PC-3 (cell line): ENCODE data around the gene NAT9. TPM values are rescaled to one million over a fixed set of nuclear protein-coding genes. Genes with fewer than 3 reads are reported as not detected.

Source experiments
- ATAC-seq: fragments of 200-7000 bp; cut with Tn5 transposase; 2 replicates; pipeline ENCODE4 v1.9.1; 2020; ENCODE audit warnings: mild to moderate bottlenecking, moderate library complexity
- BruUV-seq: library from RNA; stranded (reverse); fragments of 400-500 nt; replicated peaks from 2 replicates; lab custom pipeline; 2021; lab: Mats Ljungman, UMichigan
- CTCF ChIA-PET: fragments of 300-600 bp; sonication (Branson Sonifier 250); formaldehyde crosslinking; loops from one replicate; lab custom pipeline; 2022; ENCODE audit warnings: antibody characterized with exemption; lab: Charles Lee
- POLR2A ChIA-PET: fragments of 300-600 bp; sonication (Branson Sonifier 250); formaldehyde crosslinking; loops from one replicate; lab custom pipeline; 2022; ENCODE audit warnings: antibody characterized with exemption; ENCODE audit not compliant: unreplicated experiment; lab: Charles Lee
- DNase-seq: peaks from one replicate; pipeline ENCODE4 v3.0.0-alpha.2; 2015
- H2AFZ ChIP-seq: fragments of 300-600 bp; sonication (generic); 2 replicates; pipeline ENCODE4 v1.6.0; 2016; ENCODE audit warnings: antibody characterized with exemption, low read length
- H3F3A ChIP-seq: fragments of 300-600 bp; sonication (generic); one replicate; pipeline ENCODE4 v1.6.0; 2017; ENCODE audit warnings: antibody characterized with exemption, low read length, control low read depth, mild to moderate bottlenecking; ENCODE audit not compliant: unreplicated experiment
- H3K27ac ChIP-seq: fragments of 300-600 bp; sonication (generic); 2 replicates; pipeline ENCODE4 v1.5.1; 2016; ENCODE audit warnings: mild to moderate bottlenecking, low read length
- H3K27me3 ChIP-seq: fragments of 300-600 bp; sonication (generic); 2 replicates; pipeline ENCODE4 v1.6.1; 2016; ENCODE audit warnings: low read length, mixed read lengths
- H3K36me3 ChIP-seq: fragments of 300-600 bp; sonication (generic); 2 replicates; pipeline ENCODE4 v1.6.1; 2016; ENCODE audit warnings: low read depth, mixed run types, low read length, mixed read lengths
- H3K4me1 ChIP-seq: fragments of 300-600 bp; sonication (generic); 2 replicates; pipeline ENCODE4 v1.5.1; 2016; ENCODE audit warnings: low read length; ENCODE audit not compliant: insufficient read depth
- H3K4me2 ChIP-seq: fragments of 300-600 bp; sonication (generic); 2 replicates; pipeline ENCODE4 v1.6.0; 2016; ENCODE audit warnings: low read length
- H3K4me3 ChIP-seq: fragments of 300-600 bp; sonication (generic); 2 replicates; pipeline ENCODE4 v1.5.1; 2016; ENCODE audit warnings: mild to moderate bottlenecking, low read length, mixed read lengths
- H3K79me2 ChIP-seq: fragments of 300-600 bp; sonication (generic); 2 replicates; pipeline ENCODE4 v1.6.1; 2017; ENCODE audit warnings: low read length, mixed read lengths
- H3K9ac ChIP-seq: fragments of 300-600 bp; sonication (generic); 2 replicates; pipeline ENCODE4 v1.6.0; 2016; ENCODE audit warnings: mild to moderate bottlenecking, low read length
- H3K9me2 ChIP-seq: fragments of 300-600 bp; sonication (generic); replicated peaks from 2 replicates; pipeline ENCODE4 v1.6.1; 2016; ENCODE audit warnings: mixed run types, low read length, mixed read lengths
- H3K9me3 ChIP-seq: fragments of 300-600 bp; sonication (generic); 2 replicates; pipeline ENCODE4 v1.6.1; 2016; ENCODE audit warnings: low read length, mixed read lengths
- H4K20me1 ChIP-seq: fragments of 300-600 bp; sonication (generic); 2 replicates; pipeline ENCODE4 v1.6.1; 2016; ENCODE audit warnings: low read length, mixed read lengths
- EZH2 ChIP-seq: fragments of 300-600 bp; sonication (generic); IDR thresholded peaks from one replicate; pipeline ENCODE4 v1.6.1; 2017; ENCODE audit warnings: antibody characterized with exemption, mild to moderate bottlenecking, low read length; ENCODE audit not compliant: unreplicated experiment
- EZH2phosphoT487 ChIP-seq: fragments of 300-600 bp; sonication (generic); IDR thresholded peaks from 2 replicates; pipeline ENCODE4 v1.6.1; 2018; ENCODE audit warnings: mild to moderate bottlenecking, antibody characterized with exemption, low read length, borderline replicate concordance
- intact Hi-C: fragments of 100-400 bp; cut with micrococcal nuclease; formaldehyde crosslinking; loops from 2 replicates; pipeline ENCODE4 v1.9.0; 2023
- total RNA-seq: library from RNA; depleted of rRNA; stranded (reverse); fragments of >200 nt; gene quantifications from 2 replicates; pipeline ENCODE4 v1.2.3, GENCODE V29; 2014
- TF ChIP-seq, protein P1 (sequence below): fragments of 300-600 bp; sonication (generic); conservative IDR thresholded peaks from 2 replicates; pipeline ENCODE4 v1.5.1; 2017; ENCODE audit warnings: antibody characterized with exemption, low read depth, mild to moderate bottlenecking, low read length

NAT9 gene
- total RNA-seq, 1 experiment from 2014 or later, result 55.4 TPM

DNA sequence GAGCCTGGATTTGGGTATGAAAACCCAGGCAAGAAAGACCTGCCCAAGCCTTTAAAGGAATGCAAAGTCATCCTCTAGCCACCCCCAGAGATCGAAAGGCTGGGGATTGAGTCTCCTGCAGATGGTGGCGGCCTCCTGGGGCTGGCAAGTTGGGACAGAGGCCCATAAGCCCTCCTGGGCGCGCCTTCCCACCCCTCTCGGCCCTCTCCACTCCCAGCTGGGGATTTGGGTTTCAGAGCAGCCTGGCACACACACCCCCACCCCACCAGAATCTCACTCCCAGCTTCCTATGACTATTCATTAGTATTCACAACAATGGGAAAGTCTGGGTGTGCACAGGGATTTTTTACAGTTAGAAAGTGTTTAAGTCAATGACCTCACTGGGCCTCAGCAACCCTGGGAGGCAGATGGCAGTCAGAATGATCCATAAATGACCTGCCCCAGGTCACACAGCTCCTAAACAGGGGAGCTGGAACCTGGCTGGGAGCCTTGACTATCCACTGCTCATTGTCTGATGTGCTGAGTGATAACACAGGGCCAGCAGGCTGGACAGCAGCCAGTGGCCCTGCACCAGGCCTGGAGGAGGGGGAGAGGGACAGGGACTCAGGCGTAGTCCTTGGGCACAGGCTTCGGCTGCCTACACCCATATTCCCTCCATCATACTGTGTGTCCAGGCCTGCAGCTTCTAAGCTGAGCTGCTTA is 15.6 kb downstream of the NAT9 start:
- no peak overlapping the region for H2AFZ ChIP-seq
- H3K36me3 ChIP-seq, result no peaks in the 10 kb centered on the region
- H3K4me3 ChIP-seq, result no peak overlapping the region
- H3K9me2 ChIP-seq, result no peaks in the 10 kb centered on the region
- ChIA-PET POLR2A (no interaction called here), CTCF (interaction anchor here (0.6 kb wide), 1 partner anchor 10 kb away, joined by 3 read pairs; no protein-coding TSS in a partner anchor)
- no TSS peak for BruUV-seq
- no peaks in the 10 kb centered on the region for H3K27me3 ChIP-seq
- peak overlapping the region; percentile 23 for H3K27ac ChIP-seq
- no peak for ATAC-seq
- H3F3A ChIP-seq, result no peaks in the 10 kb centered on the region
- intact Hi-C loops, result no loop called here
- no peak overlapping the region for H3K9ac ChIP-seq
- H3K4me1 ChIP-seq, result peaks cover 21% of the 10 kb centered on the region
- no peak for DNase-seq
- H4K20me1 ChIP-seq, result 0 out of 2 replicates have a peak, but pooled peaks cover under 1% of the 10 kb centered on the region
- H3K9me3 ChIP-seq, result no peaks in the 10 kb centered on the region
- H3K4me2 ChIP-seq, result peak overlapping the region; percentile 20
- peaks cover 20% of the 10 kb centered on the region for H3K79me2 ChIP-seq
- TF ChIP-seq EZH2 (no peak), EZH2phosphoT487 (no peak)
- TF ChIP-seq, protein P1, sequence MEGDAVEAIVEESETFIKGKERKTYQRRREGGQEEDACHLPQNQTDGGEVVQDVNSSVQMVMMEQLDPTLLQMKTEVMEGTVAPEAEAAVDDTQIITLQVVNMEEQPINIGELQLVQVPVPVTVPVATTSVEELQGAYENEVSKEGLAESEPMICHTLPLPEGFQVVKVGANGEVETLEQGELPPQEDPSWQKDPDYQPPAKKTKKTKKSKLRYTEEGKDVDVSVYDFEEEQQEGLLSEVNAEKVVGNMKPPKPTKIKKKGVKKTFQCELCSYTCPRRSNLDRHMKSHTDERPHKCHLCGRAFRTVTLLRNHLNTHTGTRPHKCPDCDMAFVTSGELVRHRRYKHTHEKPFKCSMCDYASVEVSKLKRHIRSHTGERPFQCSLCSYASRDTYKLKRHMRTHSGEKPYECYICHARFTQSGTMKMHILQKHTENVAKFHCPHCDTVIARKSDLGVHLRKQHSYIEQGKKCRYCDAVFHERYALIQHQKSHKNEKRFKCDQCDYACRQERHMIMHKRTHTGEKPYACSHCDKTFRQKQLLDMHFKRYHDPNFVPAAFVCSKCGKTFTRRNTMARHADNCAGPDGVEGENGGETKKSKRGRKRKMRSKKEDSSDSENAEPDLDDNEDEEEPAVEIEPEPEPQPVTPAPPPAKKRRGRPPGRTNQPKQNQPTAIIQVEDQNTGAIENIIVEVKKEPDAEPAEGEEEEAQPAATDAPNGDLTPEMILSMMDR, result no peak

DNA sequence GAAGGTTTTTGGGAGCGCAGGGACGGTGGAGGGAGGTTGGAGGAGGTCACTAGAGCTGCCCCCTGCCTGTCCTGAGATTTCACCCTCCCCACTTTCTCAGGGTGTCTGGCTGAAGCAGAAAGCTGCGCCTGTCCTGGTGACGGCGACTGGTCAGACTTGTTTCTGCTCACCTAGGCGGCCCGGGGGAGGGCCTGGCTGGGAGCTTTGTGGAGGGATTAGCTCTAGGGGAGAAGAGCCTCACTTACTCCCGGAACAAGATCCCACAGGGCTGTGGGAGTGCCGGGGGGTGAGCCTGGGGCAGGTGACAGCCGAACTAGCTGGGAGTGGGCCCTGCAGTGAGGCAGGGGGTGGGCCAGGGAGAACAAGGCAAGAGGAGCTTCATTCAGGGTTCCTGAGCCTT is 16.2 kb downstream of the NAT9 start:
- no peaks in the 10 kb centered on the region for H3K9me2 ChIP-seq
- no peaks in the 10 kb centered on the region for H3K36me3 ChIP-seq
- DNase-seq (peak; percentile 52), ATAC-seq (no peak)
- H4K20me1 ChIP-seq, result 0 out of 2 replicates have a peak, but pooled peaks cover 4% of the 10 kb centered on the region
- intact Hi-C loops, result no loop called here
- H3F3A ChIP-seq, result no peaks in the 10 kb centered on the region
- no peaks in the 10 kb centered on the region for H3K27me3 ChIP-seq
- ChIA-PET CTCF (interaction anchor here (0.6 to 1.1 kb wide), 2 partner anchors 10 to 11 kb away, joined by 3 to 8 read pairs; no protein-coding TSS in a partner anchor), POLR2A (no interaction called here)
- peak overlapping the region; percentile 20 for H3K4me2 ChIP-seq
- BruUV-seq, result no TSS peak
- H2AFZ ChIP-seq, result no peak overlapping the region
- peaks cover 26% of the 10 kb centered on the region for H3K79me2 ChIP-seq
- H3K4me1 ChIP-seq, result peaks cover 21% of the 10 kb centered on the region
- H3K9me3 ChIP-seq, result no peaks in the 10 kb centered on the region
- no peak overlapping the region for H3K9ac ChIP-seq
- no peak overlapping the region for H3K4me3 ChIP-seq
- peak overlapping the region; percentile 23 for H3K27ac ChIP-seq
- TF ChIP-seq EZH2 (no peak), EZH2phosphoT487 (no peak)
- TF ChIP-seq, protein P1, result no peak
